K562 (cell line): ENCODE measurements around the gene KRT6C. TPM values are rescaled to one million over a fixed set of nuclear protein-coding genes. Genes with fewer than 3 reads are reported as not detected.

Experiments
- ATAC-seq: fragments of 200-7000 bp; cut with Tn5 transposase; 3 replicates; pipeline ENCODE4 v1.9.1; 2020; ENCODE audit warnings: moderate library complexity
- BruUV-seq: library from RNA; stranded (reverse); fragments of 400-500 nt; replicated peaks from 2 replicates; lab custom pipeline; 2021; lab: Mats Ljungman, UMichigan
- CTCF ChIA-PET: fragments of 300-600 bp; formaldehyde crosslinking; extraction: SDS; loops from one replicate; lab custom pipeline; 2021; ENCODE audit warnings: low intra/inter-chr PET ratio; lab: Yijun Ruan, JAX
- POLR2A ChIA-PET: fragments of 300-600, 350-650 bp; sonication (Branson Sonifier 250); formaldehyde crosslinking; extraction: SDS; loops from one replicate; lab custom pipeline; 2021; ENCODE audit warnings: antibody characterized with exemption, inconsistent platforms; lab: Yijun Ruan, JAX
- DNase-seq, 4 experiments: peaks; one replicate each; pipeline versions ENCODE4 v3.0.0 to v3.0.0-alpha.2; 2011 to 2018; ENCODE audit warnings: low spot score in 3 of 4, mixed read lengths in 3 of 4; ENCODE audit errors: extremely low read depth in 1 of 4
- FAIRE-seq: peaks from 2 replicates; lab custom pipeline; 2011; peaks lifted over from hg19 to GRCh38; lab: Jason Lieb, UNC
- H2AFZ ChIP-seq: 2 replicates; pipeline ENCODE4 v1.6.0; 2011; ENCODE audit warnings: low read depth, low read length, control low read depth, inconsistent platforms
- H3K27ac ChIP-seq: fragments of 200-600 bp; 3 replicates; pipeline ENCODE4 v1.8.0; 2011; ENCODE audit warnings: low read depth, mild to moderate bottlenecking, control low read depth, inconsistent platforms, low read length, moderate library complexity, mixed read lengths; ENCODE audit errors: extremely low read depth
- H3K27me3 ChIP-seq, 2 experiments: fragments of 300-600 bp in 1 of 2; 2 replicates in 1 of 2; 3 replicates in 1 of 2; pipeline versions ENCODE4 v1.6.0 to v1.8.0; 2011; ENCODE audit warnings: inconsistent platforms in 2 of 2, low read length in 2 of 2, mild to moderate bottlenecking in 1 of 2, mixed read lengths in 1 of 2, moderate library complexity in 1 of 2; ENCODE audit not compliant: control insufficient read depth in 2 of 2, insufficient read depth in 2 of 2
- H3K36me3 ChIP-seq: fragments of 300-600 bp; 3 replicates; pipeline ENCODE4 v1.8.0; 2011; ENCODE audit warnings: mild to moderate bottlenecking, low read length, inconsistent platforms; ENCODE audit not compliant: control insufficient read depth, insufficient read depth
- H3K4me1 ChIP-seq, 2 experiments: fragments of 200-600 bp in 1 of 2; replicated peaks in 1 of 2; 2 replicates in 1 of 2; 3 replicates in 1 of 2; pipeline versions ENCODE4 v1.5.1 to v1.8.0; 2011; ENCODE audit warnings: inconsistent platforms in 2 of 2, low read length in 2 of 2, mild to moderate bottlenecking in 1 of 2, mixed read lengths in 1 of 2, moderate library complexity in 1 of 2; ENCODE audit not compliant: control insufficient read depth in 2 of 2, insufficient read depth in 2 of 2
- H3K4me2 ChIP-seq: 2 replicates; pipeline ENCODE4 v1.6.1; 2011; ENCODE audit warnings: low read length, control low read depth, inconsistent platforms, mixed read lengths; ENCODE audit not compliant: insufficient read depth
- H3K4me3 ChIP-seq: fragments of 200-600 bp; sonication (generic), shearing (Covaris generic); 2 replicates; pipeline ENCODE4 v1.5.1; 2016; ENCODE audit warnings: control low read depth, inconsistent platforms
- H3K79me2 ChIP-seq: fragments of 200-600 bp; 3 replicates; pipeline ENCODE4 v1.8.0; 2011; ENCODE audit warnings: low read length, inconsistent platforms; ENCODE audit not compliant: control insufficient read depth, insufficient read depth
- H3K9ac ChIP-seq, 2 experiments: 2 replicates each; pipeline versions ENCODE4 v1.6.0 to v1.6.1; 2011; ENCODE audit warnings: low read depth in 2 of 2, low read length in 2 of 2, control low read depth in 1 of 2, inconsistent platforms in 1 of 2, mild to moderate bottlenecking in 1 of 2, mixed read lengths in 1 of 2; ENCODE audit not compliant: insufficient read depth in 1 of 2
- H3K9me1 ChIP-seq: one replicate; pipeline ENCODE4 v1.6.0; 2011; ENCODE audit warnings: inconsistent platforms, mild to moderate bottlenecking, low read length, moderate library complexity; ENCODE audit not compliant: control insufficient read depth, insufficient read depth
- H3K9me3 ChIP-seq: replicated peaks from 2 replicates; pipeline ENCODE4 v1.5.1; 2011; ENCODE audit warnings: low read depth, low read length, inconsistent platforms; ENCODE audit not compliant: control insufficient read depth, insufficient read depth
- H4K20me1 ChIP-seq: replicated peaks from 2 replicates; pipeline ENCODE4 v1.6.1; 2011; ENCODE audit warnings: low read length, inconsistent platforms, mixed read lengths; ENCODE audit not compliant: control insufficient read depth, insufficient read depth
- FUS ChIP-seq: fragments of 200-400 bp; formaldehyde crosslinking; optimal IDR thresholded peaks from 2 replicates; pipeline ENCODE3; 2017; ENCODE audit warnings: low read depth, low read length
- IFI16 ChIP-seq: fragments of 250-450 bp; sonication (Bioruptor Pico); IDR thresholded peaks from 2 replicates; pipeline ENCODE4 v2.1.2; 2022; ENCODE audit warnings: mild to moderate bottlenecking, inconsistent platforms
- LEF1 ChIP-seq: fragments of 450-650 bp; IDR thresholded peaks from 2 replicates; pipeline ENCODE4 v1.6.1; 2016; ENCODE audit warnings: mild to moderate bottlenecking
- MTA2 ChIP-seq: fragments of 450-650 bp; IDR thresholded peaks from 2 replicates; pipeline ENCODE4 v1.6.1; 2016; ENCODE audit warnings: low read depth
- PTTG1 ChIP-seq: fragments of 450-650 bp; IDR thresholded peaks from 2 replicates; pipeline ENCODE4 v1.6.1; 2016; ENCODE audit warnings: low read depth, mild to moderate bottlenecking, missing genetic modification characterization, missing compliant biosample characterization
- SMARCE1 ChIP-seq: fragments of 450-650 bp; IDR thresholded peaks from 2 replicates; pipeline ENCODE4 v1.7.1; 2016; ENCODE audit warnings: mild to moderate bottlenecking
- TAF7 ChIP-seq: fragments of 450-650 bp; IDR thresholded peaks from 2 replicates; pipeline ENCODE4 v1.6.1; 2016; ENCODE audit warnings: missing genetic modification characterization, missing compliant biosample characterization
- TEAD2 ChIP-seq: fragments of 450-650 bp; IDR thresholded peaks from 2 replicates; pipeline ENCODE4 v1.6.1; 2016; ENCODE audit warnings: missing genetic modification characterization, control low read depth, missing compliant biosample characterization
- YY1 ChIP-seq, 3 experiments: IDR thresholded peaks; 2 replicates each; pipeline ENCODE4 v1.6.1; 2011; ENCODE audit warnings: low read length in 2 of 3, mild to moderate bottlenecking in 2 of 3, moderate library complexity in 2 of 3, borderline replicate concordance in 1 of 3, control low read depth in 1 of 3, low read depth in 1 of 3; ENCODE audit not compliant: insufficient read depth in 3 of 3, insufficient replicate concordance in 2 of 3, control insufficient read depth in 1 of 3, insufficient read length in 1 of 3; ENCODE audit errors: extremely low read depth in 1 of 3
- ZEB2 ChIP-seq: fragments of 450-650 bp; IDR thresholded peaks from 2 replicates; pipeline ENCODE4 v1.6.1; 2016
- ZNF586 ChIP-seq: fragments of 450-650 bp; formaldehyde crosslinking; conservative IDR thresholded peaks from 2 replicates; pipeline ENCODE4 v1.4.0; 2020; ENCODE audit warnings: mild to moderate bottlenecking, moderate library complexity
- ZNF589 ChIP-seq: fragments of 200-800 bp; sonication (Bioruptor generic); IDR thresholded peaks from 2 replicates; pipeline ENCODE4 v1.6.1; 2016; ENCODE audit warnings: low read depth, missing genetic modification characterization, missing compliant biosample characterization
- ZNF668 ChIP-seq: fragments of 250-450 bp; sonication (Bioruptor Pico); IDR thresholded peaks from 2 replicates; pipeline ENCODE4 v1.8.0; 2022; ENCODE audit warnings: mild to moderate bottlenecking, inconsistent platforms
- WGBS: fragments of 100-300 bp; shearing (Covaris generic); methylation state at CpG from one replicate; pipeline ENCODE4 v1.1.6; 2016; ENCODE audit warnings: low coverage, mixed read lengths; ENCODE audit not compliant: insufficient coverage; ENCODE audit errors: missing lambda C conversion rate; 5-methylcytosine and 5-hydroxymethylcytosine counted together
- in situ Hi-C: fragments of 300-500 bp; cut with MboI; formaldehyde crosslinking; loops from 4 replicates; pipeline ENCODE4 v1.15.0; 2018; ENCODE audit warnings: inconsistent platforms, mixed read lengths
- intact Hi-C: fragments of 100-400 bp; cut with micrococcal nuclease; formaldehyde crosslinking; loops from 2 replicates; pipeline ENCODE4 v1.14.2; 2022
- polyA plus RNA-seq, 8 experiments: library from polyadenylated mRNA; depleted of rRNA in 4 of 8; stranded (reverse) in 5 of 8; unstranded in 3 of 8; fragments of >200 nt; fragmentation: Nextera tagmentation in 2 of 8; fragmentation: Illumina TruSeq in 1 of 8; extraction: Ambion mirVana in 2 of 8; extraction: Trizol in 1 of 8; gene quantifications; 2 replicates each; pipeline versions ENCODE4 v1.2.1 to v1.2.3, GENCODE V29; 2011 to 2014; ENCODE audit warnings: inconsistent platforms in 1 of 8, missing spikeins in 1 of 8
- total RNA-seq, 7 experiments: library from RNA; depleted of rRNA in 6 of 7; stranded (reverse); fragments of >200 nt in 6 of 7; fragmentation: Illumina TruSeq in 2 of 7; extraction: Trizol in 2 of 7; gene quantifications; 2 replicates each; pipeline versions ENCODE4 v1.2.1 to v1.2.3, GENCODE V29; 2011 to 2021; ENCODE audit warnings: low replicate concordance in 1 of 7
- TF ChIP-seq, protein P1 (sequence below): sonication (generic); formaldehyde crosslinking; IDR thresholded peaks from 2 replicates; pipeline ENCODE4 v1.8.0; 2022; ENCODE audit warnings: missing genetic modification reagents, mild to moderate bottlenecking, borderline replicate concordance
- TF ChIP-seq, protein P2 (sequence below): fragments of 450-650 bp; formaldehyde crosslinking; IDR thresholded peaks from 2 replicates; pipeline ENCODE4 v1.4.0; 2022; ENCODE audit warnings: missing genetic modification characterization
- TF ChIP-seq, protein P3 (sequence below): sonication (generic); formaldehyde crosslinking; IDR thresholded peaks from 2 replicates; pipeline ENCODE4 v1.8.1; 2023; ENCODE audit warnings: missing genetic modification reagents, mild to moderate bottlenecking, borderline replicate concordance

KRT6C gene
- total and polyA plus RNA-seq, 9 of the 15 experiments (the other 6 are each of a cell fraction or from before 2014, with no cell fraction given) = not detected

DNA sequence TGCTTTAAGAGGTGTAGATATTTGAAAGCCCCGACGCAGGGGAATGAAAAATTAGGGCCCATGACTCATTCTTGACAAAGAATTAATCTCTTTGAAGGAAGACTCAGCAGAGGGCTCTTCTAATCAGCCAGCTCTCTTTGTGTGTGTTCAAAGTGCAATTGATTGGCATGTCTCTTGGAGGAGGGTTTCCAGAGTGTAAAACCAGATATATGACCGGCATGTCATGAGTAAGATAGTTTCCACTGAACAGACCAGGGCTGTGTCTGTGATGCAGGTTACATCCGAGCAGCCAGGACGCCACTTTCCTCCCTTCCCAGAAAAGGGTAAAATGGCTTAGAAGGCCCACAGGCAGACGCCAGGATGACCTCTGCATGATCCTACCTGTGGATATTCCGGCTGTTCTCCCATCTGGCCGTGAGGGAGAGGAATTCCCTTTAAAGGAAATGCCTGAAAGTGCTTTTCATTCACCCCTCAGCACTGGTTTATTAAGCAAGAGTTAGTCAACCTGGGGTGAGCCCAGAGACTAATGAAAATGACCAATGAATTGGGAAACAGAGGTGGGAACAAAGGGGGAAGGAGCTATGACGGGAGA is 32.2 kb downstream of the KRT6C start:
- Histone ChIP-seq H3K9me3 (no peaks in the 10 kb centered on the region), H3K9me1 (no peaks in the 10 kb centered on the region), H3K27ac (no peak overlapping the region), H3K9ac (no peak overlapping the region), H4K20me1 (no peaks in the 10 kb centered on the region), H3K36me3 (no peaks in the 10 kb centered on the region), H3K4me3 (no peak overlapping the region), H3K27me3 (peaks cover 0 to 27% of the 10 kb centered on the region in 2 experiments), H3K79me2 (no peaks in the 10 kb centered on the region), H2AFZ (no peak overlapping the region), H3K4me1 (no peaks in the 10 kb centered on the region), H3K4me2 (no peak overlapping the region)
- BruUV-seq = no TSS peak
- 0% methylated on average over 9 of the region's 9 CpGs for WGBS
- intact Hi-C loops (no loop called here), in situ Hi-C loops (no loop called here)
- ATAC-seq (no peak), DNase-seq (no peak), FAIRE-seq (no peak)
- POLR2A ChIA-PET = interaction anchor here (0.6 kb wide), 1 partner anchor 433 kb away, joined by 3 read pairs; no protein-coding TSS in a partner anchor
- CTCF ChIA-PET = no interaction called here
- TF ChIP-seq TEAD2 (no peak), ZEB2 (no peak), ZNF589 (CRISPR knock-in tag) (no peak), YY1 (IDR thresholded peaks at IDR 0.05; ENCODE audit: borderline replicate concordance in 1 of 3, control insufficient read depth in 1 of 3, extremely low read depth in 1 of 3, insufficient read depth in 3 of 3, insufficient read length in 1 of 3, insufficient replicate concordance in 2 of 3, low read depth in 1 of 3, low read length in 2 of 3) (no peak), ZNF668 (CRISPR knock-in tag) (no peak), IFI16 (CRISPR knock-in tag) (no peak), ZNF586 (CRISPR knock-in tag) (no peak), TAF7 (tag) (no peak), LEF1 (no peak), SMARCE1 (no peak), MTA2 (no peak), FUS (no peak), PTTG1 (tag) (no peak)
- TF ChIP-seq, protein P1, sequence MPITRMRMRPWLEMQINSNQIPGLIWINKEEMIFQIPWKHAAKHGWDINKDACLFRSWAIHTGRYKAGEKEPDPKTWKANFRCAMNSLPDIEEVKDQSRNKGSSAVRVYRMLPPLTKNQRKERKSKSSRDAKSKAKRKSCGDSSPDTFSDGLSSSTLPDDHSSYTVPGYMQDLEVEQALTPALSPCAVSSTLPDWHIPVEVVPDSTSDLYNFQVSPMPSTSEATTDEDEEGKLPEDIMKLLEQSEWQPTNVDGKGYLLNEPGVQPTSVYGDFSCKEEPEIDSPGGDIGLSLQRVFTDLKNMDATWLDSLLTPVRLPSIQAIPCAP (CRISPR knock-in tag) = no peak
- TF ChIP-seq, protein P2, sequence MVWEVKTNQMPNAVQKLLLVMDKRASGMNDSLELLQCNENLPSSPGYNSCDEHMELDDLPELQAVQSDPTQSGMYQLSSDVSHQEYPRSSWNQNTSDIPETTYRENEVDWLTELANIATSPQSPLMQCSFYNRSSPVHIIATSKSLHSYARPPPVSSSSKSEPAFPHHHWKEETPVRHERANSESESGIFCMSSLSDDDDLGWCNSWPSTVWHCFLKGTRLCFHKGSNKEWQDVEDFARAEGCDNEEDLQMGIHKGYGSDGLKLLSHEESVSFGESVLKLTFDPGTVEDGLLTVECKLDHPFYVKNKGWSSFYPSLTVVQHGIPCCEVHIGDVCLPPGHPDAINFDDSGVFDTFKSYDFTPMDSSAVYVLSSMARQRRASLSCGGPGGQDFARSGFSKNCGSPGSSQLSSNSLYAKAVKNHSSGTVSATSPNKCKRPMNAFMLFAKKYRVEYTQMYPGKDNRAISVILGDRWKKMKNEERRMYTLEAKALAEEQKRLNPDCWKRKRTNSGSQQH = no peak
- TF ChIP-seq, protein P3, sequence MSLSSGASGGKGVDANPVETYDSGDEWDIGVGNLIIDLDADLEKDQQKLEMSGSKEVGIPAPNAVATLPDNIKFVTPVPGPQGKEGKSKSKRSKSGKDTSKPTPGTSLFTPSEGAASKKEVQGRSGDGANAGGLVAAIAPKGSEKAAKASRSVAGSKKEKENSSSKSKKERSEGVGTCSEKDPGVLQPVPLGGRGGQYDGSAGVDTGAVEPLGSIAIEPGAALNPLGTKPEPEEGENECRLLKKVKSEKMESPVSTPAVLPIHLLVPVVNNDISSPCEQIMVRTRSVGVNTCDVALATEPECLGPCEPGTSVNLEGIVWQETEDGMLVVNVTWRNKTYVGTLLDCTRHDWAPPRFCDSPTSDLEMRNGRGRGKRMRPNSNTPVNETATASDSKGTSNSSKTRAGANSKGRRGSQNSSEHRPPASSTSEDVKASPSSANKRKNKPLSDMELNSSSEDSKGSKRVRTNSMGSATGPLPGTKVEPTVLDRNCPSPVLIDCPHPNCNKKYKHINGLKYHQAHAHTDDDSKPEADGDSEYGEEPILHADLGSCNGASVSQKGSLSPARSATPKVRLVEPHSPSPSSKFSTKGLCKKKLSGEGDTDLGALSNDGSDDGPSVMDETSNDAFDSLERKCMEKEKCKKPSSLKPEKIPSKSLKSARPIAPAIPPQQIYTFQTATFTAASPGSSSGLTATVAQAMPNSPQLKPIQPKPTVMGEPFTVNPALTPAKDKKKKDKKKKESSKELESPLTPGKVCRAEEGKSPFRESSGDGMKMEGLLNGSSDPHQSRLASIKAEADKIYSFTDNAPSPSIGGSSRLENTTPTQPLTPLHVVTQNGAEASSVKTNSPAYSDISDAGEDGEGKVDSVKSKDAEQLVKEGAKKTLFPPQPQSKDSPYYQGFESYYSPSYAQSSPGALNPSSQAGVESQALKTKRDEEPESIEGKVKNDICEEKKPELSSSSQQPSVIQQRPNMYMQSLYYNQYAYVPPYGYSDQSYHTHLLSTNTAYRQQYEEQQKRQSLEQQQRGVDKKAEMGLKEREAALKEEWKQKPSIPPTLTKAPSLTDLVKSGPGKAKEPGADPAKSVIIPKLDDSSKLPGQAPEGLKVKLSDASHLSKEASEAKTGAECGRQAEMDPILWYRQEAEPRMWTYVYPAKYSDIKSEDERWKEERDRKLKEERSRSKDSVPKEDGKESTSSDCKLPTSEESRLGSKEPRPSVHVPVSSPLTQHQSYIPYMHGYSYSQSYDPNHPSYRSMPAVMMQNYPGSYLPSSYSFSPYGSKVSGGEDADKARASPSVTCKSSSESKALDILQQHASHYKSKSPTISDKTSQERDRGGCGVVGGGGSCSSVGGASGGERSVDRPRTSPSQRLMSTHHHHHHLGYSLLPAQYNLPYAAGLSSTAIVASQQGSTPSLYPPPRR (CRISPR knock-in tag) = no peak
